Measurements from ENCODE around the gene LAG3. TPM values are rescaled to one million over a fixed set of nuclear protein-coding genes. Genes with fewer than 3 reads are reported as not detected.
A peak's percentile ranks its signal among the peaks of the same experiment; 100 is the strongest.

The LAG3 gene
- total and polyA plus RNA-seq, 2 experiments from 2014 or later: 3.7 to 4.7 TPM

DNA sequence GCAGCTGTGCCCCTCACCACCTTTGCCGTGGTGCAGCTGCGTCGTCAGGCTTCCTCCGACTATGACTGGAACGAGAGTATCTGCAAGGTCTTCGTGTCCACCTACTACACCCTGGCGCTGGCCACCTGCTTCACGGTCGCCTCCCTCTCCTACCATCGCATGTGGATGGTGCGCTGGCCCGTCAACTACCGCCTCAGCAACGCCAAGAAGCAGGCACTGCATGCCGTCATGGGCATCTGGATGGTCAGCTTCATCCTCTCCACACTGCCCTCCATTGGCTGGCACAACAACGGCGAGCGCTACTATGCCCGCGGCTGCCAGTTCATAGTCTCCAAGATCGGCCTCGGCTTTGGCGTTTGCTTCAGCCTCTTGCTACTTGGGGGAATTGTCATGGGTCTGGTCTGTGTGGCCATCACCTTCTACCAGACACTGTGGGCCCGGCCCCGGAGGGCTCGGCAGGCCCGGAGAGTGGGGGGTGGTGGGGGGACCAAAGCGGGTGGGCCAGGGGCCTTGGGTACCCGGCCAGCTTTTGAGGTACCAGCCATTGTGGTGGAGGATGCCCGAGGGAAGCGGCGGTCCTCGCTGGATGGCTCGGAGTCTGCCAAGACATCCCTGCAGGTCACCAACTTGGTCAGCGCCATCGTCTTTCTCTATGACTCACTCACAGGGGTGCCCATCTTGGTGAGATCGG is 51.9 kb downstream of the LAG3 start (continued):
- TF ChIP-seq, protein P1, sequence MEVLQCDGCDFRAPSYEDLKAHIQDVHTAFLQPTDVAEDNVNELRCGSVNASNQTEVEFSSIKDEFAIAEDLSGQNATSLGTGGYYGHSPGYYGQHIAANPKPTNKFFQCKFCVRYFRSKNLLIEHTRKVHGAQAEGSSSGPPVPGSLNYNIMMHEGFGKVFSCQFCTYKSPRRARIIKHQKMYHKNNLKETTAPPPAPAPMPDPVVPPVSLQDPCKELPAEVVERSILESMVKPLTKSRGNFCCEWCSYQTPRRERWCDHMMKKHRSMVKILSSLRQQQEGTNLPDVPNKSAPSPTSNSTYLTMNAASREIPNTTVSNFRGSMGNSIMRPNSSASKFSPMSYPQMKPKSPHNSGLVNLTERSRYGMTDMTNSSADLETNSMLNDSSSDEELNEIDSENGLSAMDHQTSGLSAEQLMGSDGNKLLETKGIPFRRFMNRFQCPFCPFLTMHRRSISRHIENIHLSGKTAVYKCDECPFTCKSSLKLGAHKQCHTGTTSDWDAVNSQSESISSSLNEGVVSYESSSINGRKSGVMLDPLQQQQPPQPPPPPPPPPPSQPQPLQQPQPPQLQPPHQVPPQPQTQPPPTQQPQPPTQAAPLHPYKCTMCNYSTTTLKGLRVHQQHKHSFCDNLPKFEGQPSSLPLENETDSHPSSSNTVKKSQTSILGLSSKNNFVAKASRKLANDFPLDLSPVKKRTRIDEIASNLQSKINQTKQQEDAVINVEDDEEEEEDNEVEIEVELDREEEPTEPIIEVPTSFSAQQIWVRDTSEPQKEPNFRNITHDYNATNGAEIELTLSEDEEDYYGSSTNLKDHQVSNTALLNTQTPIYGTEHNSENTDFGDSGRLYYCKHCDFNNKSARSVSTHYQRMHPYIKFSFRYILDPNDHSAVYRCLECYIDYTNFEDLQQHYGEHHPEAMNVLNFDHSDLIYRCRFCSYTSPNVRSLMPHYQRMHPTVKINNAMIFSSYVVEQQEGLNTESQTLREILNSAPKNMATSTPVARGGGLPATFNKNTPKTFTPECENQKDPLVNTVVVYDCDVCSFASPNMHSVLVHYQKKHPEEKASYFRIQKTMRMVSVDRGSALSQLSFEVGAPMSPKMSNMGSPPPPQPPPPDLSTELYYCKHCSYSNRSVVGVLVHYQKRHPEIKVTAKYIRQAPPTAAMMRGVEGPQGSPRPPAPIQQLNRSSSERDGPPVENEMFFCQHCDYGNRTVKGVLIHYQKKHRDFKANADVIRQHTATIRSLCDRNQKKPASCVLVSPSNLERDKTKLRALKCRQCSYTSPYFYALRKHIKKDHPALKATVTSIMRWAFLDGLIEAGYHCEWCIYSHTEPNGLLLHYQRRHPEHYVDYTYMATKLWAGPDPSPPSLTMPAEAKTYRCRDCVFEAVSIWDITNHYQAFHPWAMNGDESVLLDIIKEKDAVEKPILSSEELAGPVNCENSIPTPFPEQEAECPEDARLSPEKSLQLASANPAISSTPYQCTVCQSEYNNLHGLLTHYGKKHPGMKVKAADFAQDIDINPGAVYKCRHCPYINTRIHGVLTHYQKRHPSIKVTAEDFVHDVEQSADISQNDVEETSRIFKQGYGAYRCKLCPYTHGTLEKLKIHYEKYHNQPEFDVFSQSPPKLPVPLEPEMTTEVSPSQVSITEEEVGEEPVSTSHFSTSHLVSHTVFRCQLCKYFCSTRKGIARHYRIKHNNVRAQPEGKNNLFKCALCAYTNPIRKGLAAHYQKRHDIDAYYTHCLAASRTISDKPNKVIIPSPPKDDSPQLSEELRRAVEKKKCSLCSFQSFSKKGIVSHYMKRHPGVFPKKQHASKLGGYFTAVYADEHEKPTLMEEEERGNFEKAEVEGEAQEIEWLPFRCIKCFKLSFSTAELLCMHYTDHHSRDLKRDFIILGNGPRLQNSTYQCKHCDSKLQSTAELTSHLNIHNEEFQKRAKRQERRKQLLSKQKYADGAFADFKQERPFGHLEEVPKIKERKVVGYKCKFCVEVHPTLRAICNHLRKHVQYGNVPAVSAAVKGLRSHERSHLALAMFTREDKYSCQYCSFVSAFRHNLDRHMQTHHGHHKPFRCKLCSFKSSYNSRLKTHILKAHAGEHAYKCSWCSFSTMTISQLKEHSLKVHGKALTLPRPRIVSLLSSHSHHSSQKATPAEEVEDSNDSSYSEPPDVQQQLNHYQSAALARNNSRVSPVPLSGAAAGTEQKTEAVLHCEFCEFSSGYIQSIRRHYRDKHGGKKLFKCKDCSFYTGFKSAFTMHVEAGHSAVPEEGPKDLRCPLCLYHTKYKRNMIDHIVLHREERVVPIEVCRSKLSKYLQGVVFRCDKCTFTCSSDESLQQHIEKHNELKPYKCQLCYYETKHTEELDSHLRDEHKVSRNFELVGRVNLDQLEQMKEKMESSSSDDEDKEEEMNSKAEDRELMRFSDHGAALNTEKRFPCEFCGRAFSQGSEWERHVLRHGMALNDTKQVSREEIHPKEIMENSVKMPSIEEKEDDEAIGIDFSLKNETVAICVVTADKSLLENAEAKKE (CRISPR knock-in tag; IDR thresholded peaks at IDR 0.05): no peak
- no peak for TF ChIP-seq EZH2 (IDR thresholded peaks at IDR 0.05; ENCODE audit: low read depth, unreplicated experiment)
- no peak for TF ChIP-seq CREB1 (CRISPR knock-in tag; IDR thresholded peaks at IDR 0.05; ENCODE audit: low read depth)
- TF ChIP-seq, protein P2, sequence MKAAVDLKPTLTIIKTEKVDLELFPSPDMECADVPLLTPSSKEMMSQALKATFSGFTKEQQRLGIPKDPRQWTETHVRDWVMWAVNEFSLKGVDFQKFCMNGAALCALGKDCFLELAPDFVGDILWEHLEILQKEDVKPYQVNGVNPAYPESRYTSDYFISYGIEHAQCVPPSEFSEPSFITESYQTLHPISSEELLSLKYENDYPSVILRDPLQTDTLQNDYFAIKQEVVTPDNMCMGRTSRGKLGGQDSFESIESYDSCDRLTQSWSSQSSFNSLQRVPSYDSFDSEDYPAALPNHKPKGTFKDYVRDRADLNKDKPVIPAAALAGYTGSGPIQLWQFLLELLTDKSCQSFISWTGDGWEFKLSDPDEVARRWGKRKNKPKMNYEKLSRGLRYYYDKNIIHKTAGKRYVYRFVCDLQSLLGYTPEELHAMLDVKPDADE (IDR thresholded peaks at IDR 0.05): no peak
- TF ChIP-seq NANOG (IDR thresholded peaks at IDR 0.05; ENCODE audit: borderline replicate concordance): no peak

DNA sequence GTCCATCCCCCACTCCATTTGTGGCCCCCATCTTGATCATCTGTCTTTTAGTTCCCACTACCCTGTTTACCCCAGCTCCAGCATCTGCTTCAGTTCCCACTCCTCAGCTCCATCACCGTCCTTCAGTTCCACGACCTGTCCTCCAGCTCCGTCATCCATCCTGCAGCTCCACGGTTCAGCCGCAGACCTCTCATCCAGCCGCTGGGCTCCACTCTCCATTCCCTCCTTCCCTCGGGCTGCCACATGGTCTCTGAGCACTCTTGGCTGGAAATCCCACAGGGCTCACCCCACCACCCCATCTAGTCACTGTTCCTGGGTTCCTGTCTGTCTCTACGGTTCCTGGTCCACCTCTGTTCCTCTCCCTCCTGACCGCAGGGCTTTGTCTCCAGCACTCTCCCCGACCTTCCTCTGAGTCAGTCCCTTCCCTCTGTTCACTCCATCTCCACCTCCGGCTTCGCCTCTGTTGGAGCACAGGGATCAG is 52.6 kb downstream of the LAG3 start:
- Mint-ChIP-seq H3K9me3 (no peaks in the 10 kb centered on the region), H3K27ac (no peak overlapping the region), H3K27me3 (ENCODE audit: insufficient read depth, low read depth, poor library complexity) (peaks cover 31% of the 10 kb centered on the region), H3K4me3 (peak overlapping the region; percentile 66), H3K36me3 (ENCODE audit: low read depth) (peaks cover 9% of the 10 kb centered on the region; the same call in 2 of the 3 replicates), H3K4me1 (peaks cover 59% of the 10 kb centered on the region)
- peaks cover 47% of the 10 kb centered on the region for H3K4me1 ChIP-seq (ENCODE audit: insufficient read depth)
- peak overlapping the region; percentile 63 for H3K4me3 ChIP-seq
- DNase-seq (ENCODE audit: low spot score) (no peak), ATAC-seq (no peak)
- H3K27me3 ChIP-seq (ENCODE audit: insufficient read depth): peaks cover 53% of the 10 kb centered on the region
- H3K4me2 ChIP-seq: peak overlapping the region; percentile 88
- H3K27ac ChIP-seq (ENCODE audit: low read depth): no peak overlapping the region
- no peaks in the 10 kb centered on the region for H3K36me3 ChIP-seq (ENCODE audit: insufficient read depth)
- no peak overlapping the region for H2AFZ ChIP-seq
- H3K79me2 ChIP-seq (replicated peaks; ENCODE audit: insufficient read depth): peaks cover 5% of the 10 kb centered on the region
- H4K20me1 ChIP-seq (replicated peaks; ENCODE audit: insufficient read depth): no peaks in the 10 kb centered on the region
- H3K9me2 ChIP-seq (ENCODE audit: insufficient read depth): no peaks in the 10 kb centered on the region
- peaks cover 20% of the 10 kb centered on the region for H3F3A ChIP-seq (replicated peaks; ENCODE audit: low read depth)
- TF ChIP-seq ZNF331 (CRISPR knock-in tag; IDR thresholded peaks at IDR 0.05; ENCODE audit: low read depth) (no peak), POLR2AphosphoS5 (IDR thresholded peaks at IDR 0.05; ENCODE audit: low read depth) (peak; percentile 15; the same call in 1 of the 2 replicates)
